ENCODE measurements around the gene CD1E.
"Not testable (repeated sequence)": the region's sequence is repeated elsewhere in the genome, so short reads cannot be mapped to it uniquely, and the experiment has no call there.

CD1E gene

GRCh38 chr1:158353303-158354075 is at the start of gene CD1E:
CD1E (plus strand) TSS chr1:158353894; CDS start chr1:158353989, 95 bp downstream.
- no peak for DNase-seq
- in situ Hi-C loops (cut with MboI; ENCODE audit: low pct_unique_long_range_greater_than_20kb, low sequenced_read_pairs): no loop called here

GRCh38 chr1:158310623-158311022 is 43.1 kb upstream of the CD1E start:
- no peak for DNase-seq
- in situ Hi-C loops (cut with MboI; ENCODE audit: low pct_unique_long_range_greater_than_20kb, low sequenced_read_pairs): no loop called here

GRCh38 chr1:158311066-158311465 is 42.6 kb upstream of the CD1E start:
- in situ Hi-C loops (cut with MboI; ENCODE audit: low pct_unique_long_range_greater_than_20kb, low sequenced_read_pairs): no loop called here
- no peak for DNase-seq

GRCh38 chr1:158323866-158324265 is 29.8 kb upstream of the CD1E start:
- DNase-seq: no peak

GRCh38 chr1:158324395-158324794 is 29.3 kb upstream of the CD1E start:
- DNase-seq: no peak
- in situ Hi-C loops (cut with MboI; ENCODE audit: low pct_unique_long_range_greater_than_20kb, low sequenced_read_pairs): no loop called here

More at GRCh38 chr1:158323866-158324265, 29.8 kb upstream of the CD1E start:
- in situ Hi-C loops (cut with MboI; ENCODE audit: low pct_unique_long_range_greater_than_20kb, low sequenced_read_pairs): no loop called here

- in situ Hi-C loops (cut with MboI; ENCODE audit: low pct_unique_long_range_greater_than_20kb, low sequenced_read_pairs): no loop called here
- no peak for DNase-seq
Observed at GRCh38 chr1:158327481-158327880, 26.2 kb upstream of the CD1E start.

DNA sequence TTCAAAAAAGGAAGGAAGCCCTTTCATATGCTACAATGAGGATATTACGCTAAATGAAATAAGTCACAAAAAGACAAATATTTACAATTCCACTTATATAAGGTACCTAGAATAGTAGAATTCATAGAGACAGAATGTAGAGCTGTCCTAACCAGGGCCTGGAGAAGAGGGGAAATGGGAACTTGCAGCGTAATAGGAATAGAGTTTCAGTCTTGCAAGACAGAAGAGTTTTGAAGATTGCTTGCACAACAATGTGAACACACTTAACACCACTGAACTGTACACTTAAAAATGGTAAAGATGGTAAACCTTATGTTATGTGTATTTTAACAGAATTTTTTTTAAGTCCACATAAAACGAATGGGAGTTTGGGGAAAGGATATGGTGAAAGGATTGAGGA is 25.3 kb upstream of the CD1E start:
- in situ Hi-C loops (cut with MboI; ENCODE audit: low pct_unique_long_range_greater_than_20kb, low sequenced_read_pairs): no loop called here
- DNase-seq: no peak

- in situ Hi-C loops (cut with MboI; ENCODE audit: low pct_unique_long_range_greater_than_20kb, low sequenced_read_pairs): no loop called here
- no peak for DNase-seq
Observed at GRCh38 chr1:158329300-158329699, 24.4 kb upstream of the CD1E start.

- DNase-seq: peak; percentile 13
- in situ Hi-C loops (cut with MboI; ENCODE audit: low pct_unique_long_range_greater_than_20kb, low sequenced_read_pairs): no loop called here
Observed at GRCh38 chr1:158329733-158330132, 24.0 kb upstream of the CD1E start.

GRCh38 chr1:158330391-158331105 is 23.1 kb upstream of the CD1E start:
- in situ Hi-C loops (cut with MboI; ENCODE audit: low pct_unique_long_range_greater_than_20kb, low sequenced_read_pairs): no loop called here
- no peak for DNase-seq

DNA sequence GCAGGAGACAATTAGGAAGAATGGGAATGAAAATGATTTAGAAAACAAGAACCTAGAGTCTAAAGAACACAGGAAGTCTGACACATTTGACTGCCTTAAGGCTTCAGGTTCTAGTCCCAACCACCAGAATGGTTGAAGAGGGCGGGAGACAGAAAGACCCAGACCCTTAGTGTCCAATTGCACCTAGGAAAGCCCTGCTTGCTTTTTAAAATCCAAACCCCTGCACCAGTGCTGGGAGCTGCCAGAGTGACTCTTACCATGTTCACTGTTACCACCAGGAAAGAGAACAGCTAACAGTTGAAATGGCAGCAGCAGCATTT is 22.6 kb upstream of the CD1E start:
- in situ Hi-C loops (cut with MboI; ENCODE audit: low pct_unique_long_range_greater_than_20kb, low sequenced_read_pairs): no loop called here
- no peak for DNase-seq

- DNase-seq: no peak
- in situ Hi-C loops (cut with MboI; ENCODE audit: low pct_unique_long_range_greater_than_20kb, low sequenced_read_pairs): no loop called here
Observed at GRCh38 chr1:158331481-158332150, 22.1 kb upstream of the CD1E start, which contains the start of gene CD1B. CD1B (minus strand) TSS chr1:158331531; CDS start chr1:158331423, 108 bp downstream.

- in situ Hi-C loops (cut with MboI; ENCODE audit: low pct_unique_long_range_greater_than_20kb, low sequenced_read_pairs): no loop called here
- DNase-seq: no peak
Observed at GRCh38 chr1:158333405-158334155, 20.1 kb upstream of the CD1E start.

- in situ Hi-C loops (cut with MboI; ENCODE audit: low pct_unique_long_range_greater_than_20kb, low sequenced_read_pairs): no loop called here
- no peak for DNase-seq
Observed at GRCh38 chr1:158334526-158335212, 19.0 kb upstream of the CD1E start.

- in situ Hi-C loops (cut with MboI; ENCODE audit: low pct_unique_long_range_greater_than_20kb, low sequenced_read_pairs): no loop called here
- DNase-seq: no peak
Observed at GRCh38 chr1:158335213-158335532, 18.5 kb upstream of the CD1E start.

GRCh38 chr1:158336413-158336812 is 17.3 kb upstream of the CD1E start:
- in situ Hi-C loops (cut with MboI; ENCODE audit: low pct_unique_long_range_greater_than_20kb, low sequenced_read_pairs); DNase-seq: not testable (repeated sequence)

GRCh38 chr1:158348946-158349345 is 4.7 kb upstream of the CD1E start:
- DNase-seq; in situ Hi-C loops (cut with MboI; ENCODE audit: low pct_unique_long_range_greater_than_20kb, low sequenced_read_pairs): not testable (repeated sequence)

DNA sequence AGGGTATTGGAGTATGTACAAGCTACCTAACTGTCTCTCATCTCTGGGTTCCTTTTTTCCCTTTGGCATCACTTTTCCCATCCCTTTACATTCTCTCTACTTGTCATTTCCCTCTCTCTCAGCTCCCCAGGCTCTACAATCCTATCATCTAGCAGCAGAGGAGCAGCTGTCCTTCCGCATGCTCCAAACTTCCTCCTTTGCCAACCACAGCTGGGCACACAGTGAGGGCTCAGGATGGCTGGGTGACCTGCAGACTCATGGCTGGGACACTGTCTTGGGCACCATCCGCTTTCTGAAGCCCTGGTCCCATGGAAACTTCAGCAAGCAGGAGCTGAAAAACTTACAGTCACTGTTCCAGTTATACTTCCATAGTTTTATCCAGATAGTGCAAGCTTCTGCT is 561 bp downstream of the CD1E start:
- no peak for DNase-seq
- in situ Hi-C loops (cut with MboI; ENCODE audit: low pct_unique_long_range_greater_than_20kb, low sequenced_read_pairs): no loop called here

- in situ Hi-C loops (cut with MboI; ENCODE audit: low pct_unique_long_range_greater_than_20kb, low sequenced_read_pairs): no loop called here
- DNase-seq: no peak
Observed at GRCh38 chr1:158355773-158356285, 2.1 kb downstream of the CD1E start.
